ENCODE measurements around the gene RAB36.

RAB36 gene

DNA sequence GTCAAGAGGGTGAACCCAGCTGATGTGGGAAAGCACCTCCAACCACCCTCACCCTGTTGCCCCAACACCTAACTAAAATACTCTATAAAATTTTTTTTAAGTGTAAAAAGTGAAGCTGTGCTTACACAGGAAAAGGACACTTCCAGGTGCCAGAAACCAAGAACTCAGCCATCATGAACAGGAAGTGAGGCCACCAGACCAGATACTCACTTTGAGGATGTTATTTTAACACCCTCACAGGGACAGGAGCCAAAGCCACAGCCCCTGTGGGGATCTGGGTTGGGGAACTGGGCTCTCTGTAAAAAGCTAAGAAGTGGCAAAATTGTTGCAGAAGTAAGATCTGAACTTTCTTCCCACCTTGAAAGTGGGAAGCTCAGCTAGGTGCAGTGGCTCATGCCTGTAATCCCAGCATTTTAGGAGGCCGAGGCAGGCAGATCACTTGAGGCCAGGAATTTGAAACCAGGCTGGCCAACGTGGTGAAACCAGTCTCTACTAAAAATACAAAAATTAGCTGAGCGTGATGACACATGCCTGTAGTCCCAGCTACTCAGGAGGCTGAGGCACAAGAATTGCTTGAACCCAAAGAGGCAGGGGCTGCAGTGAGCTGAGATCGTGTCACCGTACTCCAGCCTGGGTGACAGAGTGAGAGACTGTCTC lies 7.2 kb upstream of the RAB36 start:
- no peak for DNase-seq (ENCODE audit: low spot score)

DNA sequence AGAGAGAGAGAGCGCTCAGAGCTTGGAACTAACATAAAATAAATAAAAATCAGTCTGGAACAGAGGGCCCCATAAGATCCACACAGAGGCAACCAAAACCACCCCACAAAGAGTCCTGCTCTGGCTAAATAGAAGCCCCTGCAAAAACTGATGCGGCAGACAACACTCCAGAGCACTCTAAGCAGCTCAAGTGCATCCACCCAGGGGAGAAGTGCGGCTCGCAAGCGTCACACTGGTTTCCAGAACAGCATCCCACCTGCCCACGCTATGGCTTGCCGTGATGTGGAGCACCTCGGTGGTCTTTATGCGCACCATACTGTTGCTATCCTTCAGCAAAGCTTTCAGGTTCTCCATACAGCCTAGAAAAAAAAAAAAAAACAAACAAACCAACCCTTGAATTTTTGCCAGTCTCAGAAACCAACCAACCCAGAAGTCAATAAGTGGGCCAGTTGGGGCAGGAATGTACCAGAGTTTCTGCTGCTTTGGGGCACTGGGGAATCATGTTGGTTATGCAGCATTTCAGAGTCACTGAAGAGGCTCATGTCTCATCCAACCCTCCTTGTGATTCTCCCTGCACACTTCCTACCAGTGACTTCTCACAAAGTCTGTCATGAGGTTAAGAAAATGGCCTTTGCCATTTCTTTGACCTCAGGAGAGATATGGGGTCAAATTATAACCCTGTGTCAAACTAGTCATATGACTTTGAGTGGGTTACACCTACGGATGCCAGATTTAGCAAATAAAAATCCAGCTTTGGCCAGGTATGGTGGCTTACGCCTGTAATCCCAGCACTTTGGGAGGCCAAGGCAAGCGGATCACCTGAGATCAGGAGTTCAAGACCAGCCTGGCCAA lies 6.5 kb upstream of the RAB36 start:
- DNase-seq (ENCODE audit: low spot score) = no peak

DNA sequence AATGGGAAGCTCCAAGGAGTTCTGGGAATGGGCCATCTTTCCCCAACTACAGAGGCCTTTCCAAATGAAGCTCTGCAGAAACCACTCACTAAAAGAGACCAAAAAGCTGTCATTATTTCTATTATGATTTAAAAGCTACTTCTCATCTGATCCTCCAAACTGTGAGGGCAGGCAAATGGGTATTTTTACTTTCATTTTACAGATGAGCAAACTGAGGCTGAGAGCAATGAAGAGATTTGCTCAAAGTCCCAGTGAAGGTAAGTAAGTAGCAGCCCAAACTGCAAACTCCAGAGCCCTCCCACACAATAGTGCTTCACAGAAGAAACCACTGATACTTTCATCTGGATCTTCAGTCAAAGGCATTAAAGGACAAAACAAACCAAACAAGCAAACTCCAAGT lies 4.9 kb upstream of the RAB36 start:
- DNase-seq (ENCODE audit: low spot score) = no peak

DNA sequence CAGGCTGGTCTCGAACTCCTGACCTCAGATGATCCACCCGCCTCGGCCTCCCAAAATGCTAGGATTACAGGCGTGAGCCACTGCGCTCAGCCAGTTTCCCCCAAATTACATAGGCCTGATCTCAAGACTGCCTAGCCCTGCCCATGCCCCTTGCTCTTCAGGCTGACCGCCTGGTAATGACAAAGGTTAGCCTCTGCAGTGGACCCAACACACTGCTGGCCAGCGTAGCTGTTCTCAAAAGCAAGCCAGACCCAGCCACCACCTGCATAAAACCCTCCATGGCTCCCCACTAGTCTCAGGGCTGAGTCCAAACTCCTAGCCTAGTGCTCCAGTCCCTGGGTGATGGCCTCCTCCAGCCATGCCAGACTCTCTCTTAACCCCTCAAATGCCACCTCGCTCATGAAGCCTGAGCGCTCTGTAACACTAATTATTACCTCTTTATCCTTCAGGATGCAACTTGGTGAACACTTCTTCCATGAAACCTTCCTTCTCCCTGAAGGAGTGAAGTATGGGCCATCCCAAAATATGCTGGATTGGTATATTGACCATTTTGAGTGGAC lies 2.7 kb upstream of the RAB36 start:
- DNase-seq (ENCODE audit: low spot score) = no peak

DNA sequence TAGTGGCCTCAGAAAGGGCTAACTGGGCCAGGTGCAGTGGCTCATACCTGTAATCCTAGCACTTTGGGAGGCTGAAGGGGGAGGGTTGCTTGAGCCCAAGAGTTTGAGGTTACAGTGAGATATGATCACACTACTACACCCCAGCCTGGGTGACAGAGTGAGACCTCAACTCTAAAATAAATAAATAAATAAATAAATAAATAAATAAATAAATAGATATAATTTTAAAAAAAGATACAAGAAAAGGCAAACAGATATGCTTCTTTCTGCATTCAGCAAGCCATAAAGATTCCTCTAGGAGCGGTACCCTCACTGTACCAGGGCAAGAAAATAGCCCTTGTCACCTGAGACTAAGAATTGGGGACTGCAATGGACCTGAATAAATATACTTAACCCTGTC lies 2.2 kb upstream of the RAB36 start:
- DNase-seq (ENCODE audit: low spot score) = no peak

DNA sequence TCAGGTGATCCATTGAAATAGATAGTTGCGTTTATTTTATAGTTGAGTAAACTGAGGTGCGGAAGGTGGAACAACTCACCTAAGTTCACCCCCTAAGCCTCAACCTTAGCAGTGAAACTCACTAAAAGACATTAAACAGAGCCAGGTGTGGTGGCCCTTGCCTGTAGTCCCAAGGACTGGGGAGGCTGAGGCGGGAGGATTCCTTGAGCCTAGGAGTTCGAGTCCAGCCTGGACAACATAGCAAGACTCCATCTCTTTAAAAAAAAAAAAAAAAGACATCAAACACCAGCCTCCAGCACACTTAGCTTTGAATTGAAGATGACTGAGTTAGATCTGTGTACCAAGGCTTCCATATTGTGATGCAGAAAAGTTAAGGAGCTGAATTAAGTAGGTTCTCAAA lies 845 bp upstream of the RAB36 start:
- DNase-seq (ENCODE audit: low spot score) = no peak

DNA sequence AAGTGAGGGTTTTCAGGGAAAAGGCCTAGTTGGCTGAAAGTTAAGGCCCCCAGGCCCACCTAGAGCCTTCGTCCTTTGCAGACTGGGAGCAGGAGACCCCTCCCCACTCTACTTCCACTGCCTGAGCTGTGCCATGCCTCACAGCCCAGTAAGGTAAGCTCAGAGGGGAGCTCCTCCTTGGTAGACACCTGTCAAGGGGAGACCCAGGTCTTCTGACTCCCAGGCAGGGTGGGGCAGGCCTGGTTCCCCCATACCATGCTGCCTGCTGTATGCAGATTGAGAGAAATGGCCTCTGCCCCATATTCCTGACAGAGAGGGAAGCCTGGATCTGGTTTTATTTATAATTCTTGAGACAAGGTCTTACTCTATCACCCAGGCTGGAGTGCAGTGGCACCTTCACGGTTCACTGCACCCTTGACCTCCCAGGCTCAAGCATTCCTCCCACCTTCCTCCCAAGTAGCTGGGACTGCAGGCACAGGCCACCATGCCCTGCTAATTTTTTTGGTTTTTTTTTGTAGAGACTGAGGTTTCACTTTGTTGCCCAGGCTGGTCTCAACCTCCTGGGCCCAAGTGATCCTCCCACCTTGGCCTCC lies 697 bp downstream of the RAB36 start:
- DNase-seq (ENCODE audit: low spot score) = no peak

DNA sequence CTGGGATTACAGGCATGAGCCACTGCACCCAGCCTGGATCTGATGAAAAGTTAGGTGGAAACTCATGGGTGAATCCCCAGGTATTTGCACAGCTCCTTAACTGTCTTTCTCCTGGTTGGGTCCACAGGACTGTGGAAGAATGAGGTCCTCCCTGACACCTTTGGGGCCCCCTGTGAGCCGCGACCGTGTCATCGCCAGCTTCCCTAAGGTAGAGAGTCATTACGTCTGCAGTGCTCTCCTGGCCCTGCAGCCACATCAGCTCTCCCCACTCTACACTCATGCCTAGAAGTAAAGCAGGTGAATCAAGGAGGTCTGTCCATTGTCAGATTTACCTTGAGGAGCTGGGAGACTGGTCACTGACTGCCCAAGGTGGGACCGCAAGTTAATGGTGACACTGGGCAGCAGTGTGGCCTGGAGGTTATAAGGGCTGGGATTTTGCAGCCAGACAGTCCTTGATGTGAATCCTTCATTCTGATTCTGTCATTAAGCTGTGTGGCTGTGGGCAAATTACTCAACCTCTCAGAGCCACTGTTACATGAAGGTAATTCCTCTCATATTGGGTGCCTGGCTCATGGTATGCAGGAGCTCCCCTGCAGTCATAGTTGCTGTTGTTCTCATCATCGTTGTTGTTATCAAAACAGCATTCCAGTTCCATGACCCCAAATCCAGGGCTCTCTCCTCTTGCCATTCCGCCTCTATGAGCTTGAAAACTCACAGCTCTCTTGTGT lies 1.4 kb downstream of the RAB36 start:
- DNase-seq (ENCODE audit: low spot score) = no peak

DNA sequence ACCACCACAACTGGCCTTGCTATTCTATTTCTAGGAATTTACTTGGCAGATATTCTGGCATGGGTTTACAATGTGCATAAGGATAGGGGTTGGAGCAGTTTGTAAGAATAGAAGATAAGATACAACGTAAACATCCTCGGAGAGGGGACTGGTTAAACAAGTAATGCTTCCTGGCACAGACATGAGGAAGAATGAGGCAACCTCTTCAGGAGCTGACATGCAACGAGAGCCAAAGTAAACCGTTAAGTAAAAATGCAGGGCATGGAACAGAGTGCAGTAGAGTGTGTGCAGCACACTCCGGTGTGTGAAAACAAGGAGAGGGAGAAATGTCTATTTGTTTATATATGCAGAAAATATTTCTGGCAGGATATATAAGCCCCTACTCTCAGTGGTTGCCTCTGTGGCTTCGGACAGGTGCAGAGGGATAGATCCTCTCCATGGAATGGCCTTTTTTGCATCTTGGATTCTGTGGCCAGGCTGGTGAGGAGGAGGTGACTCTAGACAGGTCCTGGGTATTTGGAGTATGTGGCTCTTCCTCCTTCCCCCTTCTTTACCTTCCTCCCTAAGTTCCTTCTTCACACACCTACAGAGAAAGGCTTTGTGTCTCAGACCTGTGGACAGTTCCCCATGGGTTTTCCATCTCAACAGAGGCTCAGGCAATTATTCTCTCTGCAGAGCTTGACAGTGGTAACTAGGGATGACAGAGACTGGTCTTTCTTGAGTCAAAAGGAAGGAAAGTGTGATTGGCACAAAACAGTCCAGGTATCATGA lies 2.5 kb downstream of the RAB36 start:
- DNase-seq (ENCODE audit: low spot score) = no peak

DNA sequence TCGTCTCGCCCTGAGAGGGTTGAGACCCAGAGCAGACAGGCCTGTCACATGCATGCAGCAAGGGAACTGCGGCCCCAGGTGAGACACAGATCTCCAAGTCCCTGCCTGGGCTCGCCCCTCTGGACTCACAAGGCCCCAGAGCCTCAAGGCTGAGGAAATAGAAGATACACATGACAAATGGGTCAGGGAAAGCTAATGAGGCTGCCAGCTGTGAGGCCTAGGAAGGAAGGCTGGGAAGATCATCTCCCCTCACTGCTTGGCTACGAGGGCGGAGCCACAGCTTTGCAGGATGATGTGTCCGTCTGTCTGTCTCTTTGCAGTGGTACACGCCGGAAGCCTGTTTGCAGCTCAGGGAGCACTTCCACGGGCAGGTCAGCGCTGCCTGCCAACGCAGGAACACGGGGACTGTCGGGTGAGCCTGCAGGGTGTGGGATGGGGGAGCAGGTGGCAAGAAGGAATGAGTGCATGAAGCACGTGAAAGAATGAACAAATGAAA lies 4.5 kb downstream of the RAB36 start:
- DNase-seq (ENCODE audit: low spot score) = no peak

DNA sequence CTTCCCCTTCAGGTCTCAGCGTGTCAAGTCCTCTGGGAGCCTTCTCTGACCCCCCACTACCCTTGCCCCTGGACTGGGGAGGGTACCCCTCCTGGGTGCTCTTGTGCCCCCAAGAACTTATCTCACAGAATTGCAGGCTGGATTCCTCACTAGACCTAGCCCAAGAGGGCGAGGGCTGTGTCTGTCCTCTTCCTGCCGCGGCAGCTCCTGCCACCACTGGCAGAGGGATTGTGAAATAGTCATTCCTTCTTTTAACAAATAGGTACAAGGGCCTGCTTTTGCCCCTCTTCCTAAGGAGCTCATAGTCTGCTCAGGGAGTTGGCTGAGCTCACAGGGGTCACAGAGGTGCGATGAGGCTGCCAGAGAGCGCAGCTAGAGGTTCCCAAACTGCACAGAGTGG lies 5.5 kb downstream of the RAB36 start:
- no peak for DNase-seq (ENCODE audit: low spot score)

DNA sequence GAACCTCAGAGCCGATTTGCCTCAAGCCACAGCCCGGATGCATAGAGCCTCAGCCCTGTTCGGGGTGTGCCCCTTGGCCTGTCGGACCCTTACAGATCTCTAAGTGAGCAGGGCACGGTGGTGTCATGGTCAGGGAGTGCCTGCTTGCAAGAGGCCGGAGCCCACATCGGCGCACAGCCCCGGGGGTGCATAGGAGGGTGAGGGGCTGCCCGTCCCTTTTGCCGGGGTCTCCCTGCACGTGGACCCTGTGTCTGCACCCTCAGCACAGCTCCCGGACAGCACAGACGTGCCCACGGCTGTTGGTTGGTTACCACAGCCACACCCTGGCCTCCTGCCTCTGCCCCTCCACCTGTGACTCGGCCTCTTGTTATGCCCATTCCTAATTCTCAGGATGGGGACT lies 6.5 kb downstream of the RAB36 start:
- no peak for DNase-seq (ENCODE audit: low spot score)

DNA sequence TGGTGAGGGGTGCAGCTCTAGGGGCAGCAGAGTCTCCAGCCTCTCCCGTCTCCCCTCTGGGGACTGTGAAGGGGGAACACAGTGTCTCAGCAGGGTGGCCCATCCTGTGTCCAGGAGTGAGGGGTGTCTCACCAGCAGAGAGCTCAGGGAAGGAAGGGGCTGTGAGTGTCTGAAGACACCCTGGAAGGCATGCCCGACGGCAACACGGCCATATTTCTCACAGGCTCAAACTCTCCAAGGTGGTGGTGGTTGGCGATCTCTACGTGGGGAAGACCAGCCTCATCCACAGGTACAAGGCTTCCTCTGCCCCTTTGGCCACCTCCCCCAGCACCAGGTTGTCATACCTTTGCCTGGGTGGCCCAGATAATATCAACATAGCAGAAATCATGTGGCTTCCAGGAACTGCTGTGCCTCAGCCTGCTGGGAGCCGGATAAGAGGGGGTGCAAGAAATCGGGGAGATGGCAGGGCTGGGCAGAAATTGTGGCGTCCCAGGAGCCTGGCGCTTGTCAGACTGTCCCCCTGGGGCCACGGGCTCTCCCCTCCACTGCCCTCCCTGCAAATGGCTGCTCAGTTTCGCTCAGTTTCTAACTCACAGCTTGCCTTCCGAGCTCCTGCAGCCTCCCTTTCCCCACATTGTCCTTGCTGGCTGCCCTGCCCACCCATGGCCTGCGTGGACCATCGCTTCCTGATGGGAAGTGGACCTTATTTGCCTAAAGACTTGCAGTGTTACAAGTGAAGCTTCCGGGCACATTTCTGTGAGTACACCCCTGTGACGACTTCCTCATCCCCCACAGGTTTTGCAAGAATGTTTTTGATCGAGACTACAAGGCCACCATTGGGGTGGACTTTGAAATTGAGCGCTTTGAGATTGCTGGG lies 7.2 kb downstream of the RAB36 start:
- DNase-seq (ENCODE audit: low spot score) = no peak

DNA sequence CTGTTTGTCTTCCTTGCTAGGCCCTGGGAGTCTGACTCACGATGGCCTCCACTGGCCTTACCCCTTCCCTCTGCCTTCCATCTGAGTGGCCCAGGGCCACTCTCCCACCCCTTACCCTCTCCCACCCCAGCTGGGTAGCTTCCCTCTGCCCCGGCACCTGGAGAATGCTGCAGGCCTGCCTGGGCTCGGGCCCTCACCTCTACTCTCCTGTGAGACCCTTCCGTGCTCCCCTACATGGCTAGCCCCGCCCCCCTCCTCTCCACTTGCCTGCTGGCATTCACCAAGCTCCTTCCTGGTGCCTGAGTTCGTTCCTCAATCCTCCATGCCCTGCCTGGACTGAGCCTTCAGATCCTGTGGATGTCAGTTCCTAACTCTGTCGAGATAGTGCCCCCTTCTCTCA lies 8.7 kb downstream of the RAB36 start:
- DNase-seq (ENCODE audit: low spot score) = no peak

DNA sequence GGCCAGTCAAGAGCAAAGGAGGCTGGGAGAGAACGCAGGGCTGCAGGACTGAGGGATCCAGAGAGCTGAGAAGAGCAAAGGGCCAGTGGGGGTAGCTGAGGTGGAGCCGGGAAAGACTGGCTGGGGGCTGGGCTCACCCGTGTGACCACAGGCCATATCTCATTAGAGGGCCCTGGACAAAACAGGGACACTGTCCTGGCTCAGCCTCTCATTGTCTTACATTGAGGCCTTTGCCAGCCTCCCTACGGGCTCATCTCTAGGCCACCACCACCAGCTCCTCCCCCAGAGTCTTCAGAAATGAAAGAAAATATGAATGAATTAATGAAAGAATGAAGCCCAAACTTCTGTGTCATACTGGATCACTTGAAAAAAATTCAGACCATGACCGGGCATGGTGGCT lies 9.2 kb downstream of the RAB36 start:
- DNase-seq (ENCODE audit: low spot score) = no peak

DNA sequence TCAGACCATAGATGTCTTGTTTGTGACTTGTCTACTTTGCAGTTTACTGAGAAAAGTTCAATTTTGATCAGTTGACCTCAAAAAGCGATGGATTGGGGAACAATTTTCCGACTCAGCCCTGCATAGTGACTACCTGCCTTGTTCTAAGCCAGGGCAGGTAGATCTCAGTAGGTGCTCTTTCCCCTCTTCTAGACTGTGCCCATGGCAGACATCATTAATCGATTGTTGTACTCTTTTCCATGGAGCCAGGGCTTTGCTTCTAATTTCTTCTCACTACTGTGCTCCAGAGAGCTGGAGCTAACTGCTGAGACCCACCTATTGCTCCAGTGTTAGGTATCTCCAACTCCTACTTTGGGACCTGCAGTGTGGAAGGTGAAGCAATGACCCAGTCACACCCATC lies 9.9 kb downstream of the RAB36 start:
- no peak for DNase-seq (ENCODE audit: low spot score)

DNA sequence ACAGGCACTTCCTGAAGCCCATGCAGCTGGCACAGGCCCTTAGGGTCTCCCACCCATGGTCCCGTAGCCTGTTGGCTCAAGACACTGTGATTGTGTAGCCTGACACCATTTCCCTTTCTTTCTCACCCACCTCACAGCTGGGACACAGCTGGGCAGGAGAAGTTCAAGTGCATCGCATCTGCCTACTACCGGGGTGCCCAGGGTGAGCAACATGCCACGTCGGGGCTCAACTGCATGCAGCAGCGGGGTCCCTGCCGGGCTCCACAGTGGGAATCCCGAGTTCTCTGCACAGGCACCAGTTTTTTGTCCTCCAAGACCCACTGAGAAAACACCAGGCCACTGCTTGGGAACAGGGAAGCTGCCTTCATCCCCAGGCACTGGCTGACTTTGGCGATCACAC lies 10.6 kb downstream of the RAB36 start:
- no peak for DNase-seq (ENCODE audit: low spot score)

DNA sequence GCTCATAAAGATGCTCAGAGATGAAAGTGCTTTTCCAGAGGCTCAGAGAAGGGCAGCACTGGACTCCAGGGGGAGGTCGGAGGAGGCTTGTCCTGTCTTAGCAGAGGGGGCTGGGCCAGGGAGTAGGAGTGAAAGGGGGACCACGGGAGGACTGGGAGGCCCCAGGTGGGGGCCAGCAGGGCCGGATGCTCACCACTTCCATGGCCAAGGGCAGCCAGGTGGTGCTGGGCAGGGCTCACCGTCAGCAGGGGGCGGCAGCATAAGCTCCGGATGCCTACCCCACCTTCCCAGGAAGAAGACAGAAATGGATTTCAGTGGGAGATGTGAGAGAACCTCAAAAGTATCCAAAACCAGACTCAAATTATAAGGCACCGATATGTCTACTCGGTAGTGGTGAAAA lies 11.0 kb downstream of the RAB36 start:
- no peak for DNase-seq (ENCODE audit: low spot score)

DNA sequence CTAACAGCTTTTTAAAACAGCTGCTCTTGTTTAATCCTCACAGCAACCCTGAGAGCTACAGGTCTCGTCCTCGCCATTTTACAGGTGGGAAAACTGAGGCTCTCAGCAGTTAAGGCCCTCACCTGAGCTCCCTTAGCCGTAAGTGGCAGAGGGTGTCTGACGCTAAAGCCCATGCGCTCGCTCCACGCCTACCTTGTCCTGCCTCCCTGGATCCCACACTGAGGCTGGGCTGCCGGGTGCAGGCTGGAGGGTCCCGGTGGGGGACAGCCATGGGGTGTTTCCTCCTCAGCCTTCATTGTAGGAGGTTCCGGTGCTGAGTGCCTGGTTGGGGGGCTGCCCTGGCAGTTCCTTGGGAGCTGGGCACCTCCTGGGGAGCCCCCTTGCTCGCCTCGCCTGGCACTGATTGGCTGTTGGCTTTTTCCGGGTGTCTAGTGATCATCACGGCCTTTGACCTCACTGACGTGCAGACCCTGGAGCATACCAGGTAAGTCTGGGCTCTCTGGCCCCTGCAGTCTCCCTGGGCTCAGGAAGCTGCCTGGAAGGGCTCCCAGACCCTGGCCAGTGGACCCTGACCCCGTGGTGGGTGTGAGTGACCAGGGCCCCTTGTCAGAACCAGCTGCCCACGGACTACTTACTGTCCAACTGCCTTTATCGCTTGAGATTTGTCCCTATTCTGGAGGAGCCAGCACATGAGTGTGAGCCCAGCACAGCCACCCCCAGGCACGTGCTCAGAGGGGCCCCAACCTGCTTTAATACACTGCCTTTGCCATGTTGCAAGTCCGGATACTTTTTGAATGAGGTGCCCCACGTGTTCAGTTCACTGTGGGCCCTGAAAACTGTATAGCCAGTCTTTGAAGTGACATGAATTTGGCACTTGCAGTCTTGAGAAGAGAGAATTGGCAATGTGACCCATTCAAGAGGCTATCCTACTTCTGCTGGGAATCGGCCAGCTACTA lies 12.6 kb downstream of the RAB36 start:
- no peak for DNase-seq (ENCODE audit: low spot score)
